ENCODE results near the gene KITLG.
"Not testable (repeated sequence)": the region's sequence is repeated elsewhere in the genome, so short reads cannot be mapped to it uniquely, and the experiment has no call there.

The KITLG gene

GRCh38 chr12:88472248-88472647 is 108.0 kb downstream of the KITLG start:
- DNase-seq = no peak

GRCh38 chr12:88471331-88472045 is 108.8 kb downstream of the KITLG start:
- DNase-seq = no peak

- DNase-seq = no peak
Observed at GRCh38 chr12:88469154-88469553, 111.1 kb downstream of the KITLG start.

- DNase-seq = no peak
Observed at GRCh38 chr12:88468581-88468980, 111.7 kb downstream of the KITLG start.

- not testable (repeated sequence) for DNase-seq
Observed at GRCh38 chr12:88466708-88467107, 113.6 kb downstream of the KITLG start.

GRCh38 chr12:88458327-88458726 is 121.9 kb downstream of the KITLG start:
- DNase-seq = no peak

GRCh38 chr12:88453323-88453722 is 126.9 kb downstream of the KITLG start:
- DNase-seq = no peak

- no peak for DNase-seq
Observed at GRCh38 chr12:88451205-88451604, 129.1 kb downstream of the KITLG start.

- DNase-seq = no peak
Observed at GRCh38 chr12:88450136-88450535, 130.1 kb downstream of the KITLG start.

GRCh38 chr12:88448337-88448915 is 131.8 kb downstream of the KITLG start:
- no peak for DNase-seq

- DNase-seq = no peak
Observed at GRCh38 chr12:88445705-88446394, 134.4 kb downstream of the KITLG start.

GRCh38 chr12:88444481-88444880 is 135.8 kb downstream of the KITLG start:
- DNase-seq = no peak

All from GF-D8 (cell line).